ENCODE data around the gene NOXO1. TPM values are rescaled to one million over a fixed set of nuclear protein-coding genes. Genes with fewer than 3 reads are reported as not detected.

The NOXO1 gene
- total and polyA plus RNA-seq, 5 donors, result 0.29 TPM; not detected in 4

GRCh38 chr16:1984347-1985225 is 3.3 kb upstream of the NOXO1 start:
- Histone ChIP-seq H3K27ac (ENCODE audit: low read length) (peak overlapping the region; percentile 4), H3K27me3 (ENCODE audit: control insufficient read depth, insufficient read depth) (no peaks in the 10 kb centered on the region), H3K4me1 (ENCODE audit: control insufficient read depth, insufficient read depth, low read length) (peaks cover 5% of the 10 kb centered on the region), H3K4me3 (ENCODE audit: low read length) (peak overlapping the region; percentile 76), H3K9me3 (ENCODE audit: control insufficient read depth, low read length) (no peaks in the 10 kb centered on the region)
- 12% methylated on average over 58 of the region's 58 CpGs for WGBS
- no peak for DNase-seq
- peak in 1 of 2 donors; percentile 3 for ATAC-seq
- intact Hi-C loops (cut with DNase I), result no loop called here

DNA sequence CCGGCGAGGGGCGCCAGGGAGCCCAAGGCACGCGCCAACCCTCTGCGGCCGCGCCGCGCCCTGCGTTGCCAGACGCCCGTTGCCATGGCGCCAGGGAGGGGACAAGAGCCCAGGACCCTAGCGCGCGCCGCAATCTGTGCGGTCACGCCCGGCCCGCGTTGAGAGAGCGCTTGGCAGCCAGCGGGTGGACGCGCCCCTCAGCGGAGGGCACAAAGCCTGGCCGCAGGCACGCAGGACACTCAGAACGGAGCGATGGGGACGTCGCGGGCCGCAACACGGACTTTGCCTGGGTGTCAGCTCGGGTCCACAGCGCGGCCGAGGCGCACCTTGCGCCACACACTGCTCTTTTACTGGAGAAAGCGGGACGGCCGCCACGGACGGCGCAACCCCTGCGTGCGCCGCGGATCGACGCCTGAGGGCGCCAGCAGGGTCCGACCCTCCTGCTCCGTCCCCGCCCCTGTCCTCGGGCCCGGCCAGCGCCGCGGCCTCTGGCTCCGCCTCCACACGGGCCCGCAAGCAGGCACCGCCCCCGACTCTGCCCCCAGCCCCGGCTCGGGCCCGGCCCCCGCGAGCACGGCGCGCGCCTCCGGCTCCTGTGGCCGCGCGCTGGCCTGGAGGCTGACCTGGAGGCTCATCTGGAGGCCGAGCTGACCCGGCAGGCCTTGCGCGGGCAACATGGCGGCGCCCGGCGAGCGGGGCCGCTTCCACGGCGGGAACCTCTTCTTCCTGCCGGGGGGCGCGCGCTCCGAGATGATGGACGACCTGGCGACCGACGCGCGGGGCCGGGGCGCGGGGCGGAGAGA is 2.5 kb upstream of the NOXO1 start, which contains the start of gene GFER:
TSS of gene GFER (plus strand) at position 650 of the 803 bp plus-strand sequence. CDS start at position 676, 26 bp downstream.
- peak within 1 kb of the TSS; percentile 76 for H3K4me3 ChIP-seq (ENCODE audit: low read length)
- H3K9me3 ChIP-seq (ENCODE audit: control insufficient read depth, low read length), result no peaks in the 10 kb centered on the region
- ATAC-seq (peak; percentile 94 to 95), DNase-seq (peak; percentile 93 to 97 (median 96))
- H3K27ac ChIP-seq (ENCODE audit: low read length), result peak within 1 kb of the TSS; percentile 17
- intact Hi-C loops (cut with DNase I), result no loop called here
- H3K4me1 ChIP-seq (ENCODE audit: control insufficient read depth, insufficient read depth, low read length), result peaks cover 5% of the 10 kb centered on the region
- no peaks in the 10 kb centered on the region for H3K27me3 ChIP-seq (ENCODE audit: control insufficient read depth, insufficient read depth)
- WGBS, result under 1% methylated on average over 109 of the region's 109 CpGs

GRCh38 chr16:1982991-1983543 is 1.8 kb upstream of the NOXO1 start:
- ATAC-seq (no peak), DNase-seq (no peak)
- intact Hi-C loops (cut with DNase I), result no loop called here
- WGBS, result 23% methylated on average over 19 of the region's 19 CpGs
- no peaks in the 10 kb centered on the region for H3K27me3 ChIP-seq (ENCODE audit: control insufficient read depth, insufficient read depth)
- H3K4me1 ChIP-seq (ENCODE audit: control insufficient read depth, insufficient read depth, low read length), result peaks cover 5% of the 10 kb centered on the region
- no peaks in the 10 kb centered on the region for H3K9me3 ChIP-seq (ENCODE audit: control insufficient read depth, low read length)
- H3K4me3 ChIP-seq (ENCODE audit: low read length), result peak overlapping the region; percentile 76
- no peak overlapping the region for H3K27ac ChIP-seq (ENCODE audit: low read length)

DNA sequence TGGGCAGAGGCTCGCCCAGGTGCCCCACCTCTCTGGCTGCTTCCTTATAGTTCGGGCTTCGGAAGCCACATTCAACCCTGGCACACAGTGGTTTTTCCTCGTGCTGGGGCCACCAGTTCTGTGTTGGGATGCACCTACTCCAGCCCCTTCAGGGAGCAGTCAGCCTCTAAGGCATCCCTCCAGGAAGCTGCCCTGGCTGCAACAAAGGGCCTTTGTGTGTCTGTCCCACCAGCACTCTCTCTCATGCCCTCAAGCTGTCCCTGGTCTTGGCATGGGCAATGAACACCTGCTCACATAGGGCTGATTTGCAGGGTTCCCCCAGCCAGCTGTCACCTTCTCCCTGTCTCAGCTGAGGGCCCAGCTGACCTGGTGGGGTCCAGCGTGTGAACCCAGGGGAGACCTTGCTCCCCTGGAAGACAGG is 754 bp upstream of the NOXO1 start:
- no peak for ATAC-seq
- peaks cover 5% of the 10 kb centered on the region for H3K4me1 ChIP-seq (ENCODE audit: control insufficient read depth, insufficient read depth, low read length)
- 61% methylated on average over 5 of the region's 5 CpGs for WGBS

GRCh38 chr16:1980770-1981087 is 540 bp downstream of the NOXO1 start:
- Histone ChIP-seq H3K9me3 (ENCODE audit: control insufficient read depth, low read length) (no peaks in the 10 kb centered on the region), H3K4me3 (ENCODE audit: low read length) (no peak overlapping the region), H3K27ac (ENCODE audit: low read length) (no peak overlapping the region), H3K4me1 (ENCODE audit: control insufficient read depth, insufficient read depth, low read length) (peaks cover 5% of the 10 kb centered on the region), H3K27me3 (ENCODE audit: control insufficient read depth, insufficient read depth) (no peaks in the 10 kb centered on the region)
- DNase-seq (no peak), ATAC-seq (no peak)
- WGBS, result 22% methylated on average over 16 of the region's 16 CpGs
- intact Hi-C loops (cut with DNase I), result no loop called here

More for the DNA sequence above, 754 bp upstream of the NOXO1 start:
- Histone ChIP-seq H3K4me3 (ENCODE audit: low read length) (no peak overlapping the region), H3K9me3 (ENCODE audit: control insufficient read depth, low read length) (no peaks in the 10 kb centered on the region), H3K27me3 (ENCODE audit: control insufficient read depth, insufficient read depth) (no peaks in the 10 kb centered on the region), H3K27ac (ENCODE audit: low read length) (no peak overlapping the region)
- intact Hi-C loops (cut with DNase I), result no loop called here
- DNase-seq, result no peak

- Histone ChIP-seq H3K4me1 (ENCODE audit: control insufficient read depth, insufficient read depth, low read length) (peaks cover 5% of the 10 kb centered on the region), H3K27me3 (ENCODE audit: control insufficient read depth, insufficient read depth) (no peaks in the 10 kb centered on the region)
Measured at GRCh38 chr16:1980030-1980769, 1.1 kb downstream of the NOXO1 start.

GRCh38 chr16:1979271-1980029 is 1.8 kb downstream of the NOXO1 start:
- intact Hi-C loops (cut with DNase I), result no loop called here
- Histone ChIP-seq H3K9me3 (ENCODE audit: control insufficient read depth, low read length) (no peaks in the 10 kb centered on the region), H3K27ac (ENCODE audit: low read length) (no peak overlapping the region), H3K4me1 (ENCODE audit: control insufficient read depth, insufficient read depth, low read length) (no peaks in the 10 kb centered on the region), H3K27me3 (ENCODE audit: control insufficient read depth, insufficient read depth) (no peaks in the 10 kb centered on the region), H3K4me3 (ENCODE audit: low read length) (no peak overlapping the region)
- WGBS, result 19% methylated on average over 70 of the region's 70 CpGs
- no peak for DNase-seq
- ATAC-seq, result no peak

More at GRCh38 chr16:1980030-1980769, 1.1 kb downstream of the NOXO1 start:
- WGBS, result 3% methylated on average over 53 of the region's 53 CpGs
- Histone ChIP-seq H3K9me3 (ENCODE audit: control insufficient read depth, low read length) (no peaks in the 10 kb centered on the region), H3K4me3 (ENCODE audit: low read length) (no peak overlapping the region), H3K27ac (ENCODE audit: low read length) (no peak overlapping the region)
- no peak for ATAC-seq
- intact Hi-C loops (cut with DNase I), result no loop called here
- DNase-seq, result no peak

GRCh38 chr16:1978476-1979120 is 2.7 kb downstream of the NOXO1 start:
- intact Hi-C loops (cut with DNase I), result no loop called here
- no peaks in the 10 kb centered on the region for H3K4me1 ChIP-seq (ENCODE audit: control insufficient read depth, insufficient read depth, low read length)
- no peak overlapping the region for H3K4me3 ChIP-seq (ENCODE audit: low read length)
- no peak overlapping the region for H3K27ac ChIP-seq (ENCODE audit: low read length)
- no peak for ATAC-seq
- no peaks in the 10 kb centered on the region for H3K27me3 ChIP-seq (ENCODE audit: control insufficient read depth, insufficient read depth)
- no peak for DNase-seq
- 72% methylated on average over 37 of the region's 37 CpGs for whole genome bisulfite sequencing
- no peaks in the 10 kb centered on the region for H3K9me3 ChIP-seq (ENCODE audit: control insufficient read depth, low read length)

- Histone ChIP-seq H3K4me3 (ENCODE audit: low read length) (no peak overlapping the region), H3K9me3 (ENCODE audit: control insufficient read depth, low read length) (no peaks in the 10 kb centered on the region), H3K4me1 (ENCODE audit: control insufficient read depth, insufficient read depth, low read length) (peaks cover under 1% of the 10 kb centered on the region), H3K27me3 (ENCODE audit: control insufficient read depth, insufficient read depth) (no peaks in the 10 kb centered on the region), H3K27ac (ENCODE audit: low read length) (no peak overlapping the region)
- intact Hi-C loops (cut with DNase I), result no loop called here
- DNase-seq (no peak), ATAC-seq (no peak)
- 93% methylated on average over 18 of the region's 18 CpGs for WGBS
Measured at GRCh38 chr16:1977875-1978268, 3.4 kb downstream of the NOXO1 start.

Data from right cardiac atrium (tissue), 5 donors.